Body of pancreas (tissue), 4 donors: Measurements from ENCODE around the gene EPB41.

Source experiments
- CTCF ChIP-seq, 7 experiments: fragments of 450-650 bp in 4 of 7; fragments of 200-600 bp in 3 of 7; sonication (generic) in 3 of 7; IDR thresholded peaks; one replicate each; pipeline ENCODE4 v1.5.1; 2016 to 2019; ENCODE audit warnings: antibody characterized with exemption in 7 of 7
- POLR2A ChIP-seq, 3 donors: fragments of 450-650 bp; IDR thresholded peaks; one replicate each; pipeline ENCODE4 v1.6.1; 2016; ENCODE audit warnings: antibody characterized with exemption in 3 of 3, mild to moderate bottlenecking in 2 of 3

DNA sequence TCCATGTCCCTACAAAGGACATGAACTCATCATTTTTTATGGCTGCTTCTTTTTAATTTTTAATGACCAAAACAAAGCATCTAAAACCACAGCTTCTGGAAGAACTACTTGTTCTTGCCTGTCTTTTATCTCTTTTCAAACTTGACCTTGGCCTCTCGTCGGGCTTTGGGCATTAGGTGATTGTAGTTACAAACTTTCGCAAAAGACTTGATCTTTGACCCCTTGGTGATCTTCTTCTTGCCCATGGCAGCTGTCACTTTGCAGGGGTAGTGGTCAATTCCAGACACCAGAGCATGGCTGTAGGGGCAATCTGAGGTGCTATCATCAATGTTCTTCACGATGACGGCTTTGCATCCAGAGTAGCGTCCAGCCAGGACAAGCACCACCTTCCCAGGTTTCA is 67.8 kb downstream of the EPB41 start:
- no peak for TF ChIP-seq CTCF (IDR thresholded peaks at IDR 0.05)
- TF ChIP-seq POLR2A (IDR thresholded peaks at IDR 0.05), result no peak
